Mesenchymal stem cell (in vitro differentiated cells and primary cell): ENCODE results near the gene STRAP.
A peak's percentile ranks its signal among the peaks of the same experiment; 100 is the strongest.

Experiments used
- DNase-seq: peaks from one replicate; pipeline ENCODE4 v3.0.0-alpha.2; 2013
- H2AFZ ChIP-seq: one replicate; pipeline ENCODE4 v1.6.1; 2013; ENCODE audit warnings: low read depth, mild to moderate bottlenecking, control low read depth, inconsistent platforms, low read length, moderate library complexity
- H2AK5ac ChIP-seq: 2 replicates; pipeline ENCODE4 v1.6.1; 2013; ENCODE audit warnings: low read length, moderate library complexity, mild to moderate bottlenecking, inconsistent platforms; ENCODE audit not compliant: severe bottlenecking
- H2BK120ac ChIP-seq: one replicate; pipeline ENCODE4 v1.6.1; 2013; ENCODE audit warnings: low read depth, mild to moderate bottlenecking, inconsistent platforms, low read length, moderate library complexity
- H2BK12ac ChIP-seq, 2 experiments: one replicate each; pipeline ENCODE4 v1.6.1; 2013; ENCODE audit warnings: inconsistent platforms in 2 of 2, low read length in 2 of 2, mild to moderate bottlenecking in 2 of 2, moderate library complexity in 2 of 2, control low read depth in 1 of 2
- H2BK15ac ChIP-seq: one replicate; pipeline ENCODE4 v1.6.1; 2013; ENCODE audit warnings: mild to moderate bottlenecking, low read depth, inconsistent platforms; ENCODE audit not compliant: poor library complexity, severe bottlenecking
- H2BK5ac ChIP-seq: 2 replicates; pipeline ENCODE4 v1.6.1; 2013; ENCODE audit warnings: low read depth, mild to moderate bottlenecking, low read length, control low read depth, inconsistent platforms; ENCODE audit not compliant: poor library complexity, severe bottlenecking
- H3K14ac ChIP-seq, 2 experiments: one replicate each; pipeline ENCODE4 v1.6.1; 2013; ENCODE audit warnings: inconsistent platforms in 2 of 2, low read length in 2 of 2, control low read depth in 1 of 2, mild to moderate bottlenecking in 1 of 2, moderate library complexity in 1 of 2
- H3K18ac ChIP-seq, 2 experiments: one replicate each; pipeline ENCODE4 v1.6.1; 2013; ENCODE audit warnings: inconsistent platforms in 2 of 2, low read length in 2 of 2, control low read depth in 1 of 2, low read depth in 1 of 2, mild to moderate bottlenecking in 1 of 2
- H3K23ac ChIP-seq, 2 experiments: one replicate each; pipeline ENCODE4 v1.6.1; 2013; ENCODE audit warnings: inconsistent platforms in 2 of 2, low read length in 2 of 2, mild to moderate bottlenecking in 2 of 2, moderate library complexity in 2 of 2, control low read depth in 1 of 2
- H3K27ac ChIP-seq: 2 replicates; pipeline ENCODE4 v1.5.1; 2013; ENCODE audit warnings: mild to moderate bottlenecking, moderate library complexity, low read length, control low read depth, inconsistent platforms; ENCODE audit not compliant: poor library complexity, severe bottlenecking
- H3K27me3 ChIP-seq, 2 experiments: 2 replicates each; pipeline versions ENCODE4 v1.6.1 to v1.7.0; 2013; ENCODE audit warnings: low read length in 2 of 2, mild to moderate bottlenecking in 2 of 2, moderate library complexity in 2 of 2, control low read depth in 1 of 2, inconsistent platforms in 1 of 2; ENCODE audit not compliant: control insufficient read depth in 1 of 2, insufficient read depth in 1 of 2
- H3K36me3 ChIP-seq, 2 experiments: 2 replicates each; pipeline versions ENCODE4 v1.6.1 to v1.7.0; 2013; ENCODE audit warnings: low read length in 2 of 2, control low read depth in 1 of 2, inconsistent platforms in 1 of 2, low read depth in 1 of 2, mild to moderate bottlenecking in 1 of 2; ENCODE audit not compliant: insufficient read depth in 2 of 2, control insufficient read depth in 1 of 2
- H3K4ac ChIP-seq, 2 experiments: one replicate each; pipeline ENCODE4 v1.6.1; 2013; ENCODE audit warnings: inconsistent platforms in 2 of 2, low read length in 2 of 2, mild to moderate bottlenecking in 2 of 2, moderate library complexity in 2 of 2, control low read depth in 1 of 2, low read depth in 1 of 2
- H3K4me1 ChIP-seq: 2 replicates; pipeline ENCODE4 v1.6.1; 2013; ENCODE audit warnings: low read depth, low read length, control low read depth; ENCODE audit not compliant: control insufficient read depth, insufficient read depth
- H3K4me2 ChIP-seq: 2 replicates; pipeline ENCODE4 v1.6.1; 2013; ENCODE audit warnings: low read length, mild to moderate bottlenecking, inconsistent platforms; ENCODE audit not compliant: poor library complexity, severe bottlenecking
- H3K4me3 ChIP-seq, 2 experiments: 2 replicates each; pipeline versions ENCODE4 v1.5.1 to v1.7.0; 2013; ENCODE audit warnings: low read length in 2 of 2, mild to moderate bottlenecking in 2 of 2, control low read depth in 1 of 2, low read depth in 1 of 2; ENCODE audit not compliant: insufficient read depth in 1 of 2
- H3K79me1 ChIP-seq: replicated peaks from 2 replicates; pipeline ENCODE4 v1.6.1; 2013; ENCODE audit warnings: mild to moderate bottlenecking, control low read depth, low read length, inconsistent platforms; ENCODE audit not compliant: poor library complexity, severe bottlenecking
- H3K9ac ChIP-seq: 2 replicates; pipeline ENCODE4 v1.7.0; 2013; ENCODE audit warnings: mild to moderate bottlenecking, low read length, moderate library complexity
- H3K9me3 ChIP-seq: 2 replicates; pipeline ENCODE4 v1.7.0; 2013; ENCODE audit warnings: mild to moderate bottlenecking, low read length; ENCODE audit not compliant: control insufficient read depth
- H4K8ac ChIP-seq: one replicate; pipeline ENCODE4 v1.6.1; 2013; ENCODE audit warnings: inconsistent platforms, mild to moderate bottlenecking, low read length, moderate library complexity
- H4K91ac ChIP-seq: one replicate; pipeline ENCODE4 v1.6.1; 2013; ENCODE audit warnings: mild to moderate bottlenecking, low read length, inconsistent platforms
- WGBS: methylation state at CpG from one replicate; pipeline ENCODE4 v1.1.7; 2013; ENCODE audit warnings: mixed read lengths; 5-methylcytosine and 5-hydroxymethylcytosine counted together

The STRAP gene

DNA sequence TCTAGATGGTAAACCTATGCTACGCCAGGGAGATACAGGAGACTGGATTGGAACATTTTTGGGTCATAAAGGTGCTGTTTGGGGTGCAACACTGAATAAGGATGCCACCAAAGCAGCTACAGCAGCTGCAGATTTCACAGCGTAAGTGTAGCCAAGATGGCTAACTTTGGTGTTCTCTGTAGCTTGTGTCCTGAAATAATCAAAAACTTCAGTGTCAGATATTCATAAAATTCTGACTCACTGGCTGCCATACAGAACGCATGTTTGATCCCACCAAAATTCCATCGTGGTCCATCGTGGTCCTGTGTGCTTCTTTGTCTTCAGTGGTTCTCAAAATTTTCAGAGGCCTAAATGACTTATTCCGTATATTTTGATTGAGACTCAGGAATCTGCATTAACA, 1.3 kb downstream of the STRAP start:
- Histone ChIP-seq H3K79me1 (no peaks in the 10 kb centered on the region), H3K4me2 (peak overlapping the region; percentile 54), H2AFZ (no peak overlapping the region), H3K9ac (peak overlapping the region; percentile 99), H2BK120ac (no peak overlapping the region), H2BK5ac (no peak overlapping the region), H3K27ac (no peak overlapping the region), H3K23ac (no peak overlapping the region), H3K36me3 (peaks cover 3 to 26% of the 10 kb centered on the region in 2 experiments), H2BK15ac (no peak overlapping the region), H3K18ac (no peak overlapping the region), H3K9me3 (no peaks in the 10 kb centered on the region), H2BK12ac (no peak overlapping the region), H3K14ac (no peak overlapping the region), H4K91ac (no peak overlapping the region), H2AK5ac (no peak overlapping the region), H3K4me1 (peaks cover 4% of the 10 kb centered on the region), H3K27me3 (no peaks in the 10 kb centered on the region), H4K8ac (no peak overlapping the region), H3K4ac (no peak overlapping the region), H3K4me3 (peak overlapping the region in 1 of 2 experiments; percentile 99)
- 44% methylated on average over 6 of the region's 6 CpGs for WGBS
- DNase-seq, result peak; percentile 27

DNA sequence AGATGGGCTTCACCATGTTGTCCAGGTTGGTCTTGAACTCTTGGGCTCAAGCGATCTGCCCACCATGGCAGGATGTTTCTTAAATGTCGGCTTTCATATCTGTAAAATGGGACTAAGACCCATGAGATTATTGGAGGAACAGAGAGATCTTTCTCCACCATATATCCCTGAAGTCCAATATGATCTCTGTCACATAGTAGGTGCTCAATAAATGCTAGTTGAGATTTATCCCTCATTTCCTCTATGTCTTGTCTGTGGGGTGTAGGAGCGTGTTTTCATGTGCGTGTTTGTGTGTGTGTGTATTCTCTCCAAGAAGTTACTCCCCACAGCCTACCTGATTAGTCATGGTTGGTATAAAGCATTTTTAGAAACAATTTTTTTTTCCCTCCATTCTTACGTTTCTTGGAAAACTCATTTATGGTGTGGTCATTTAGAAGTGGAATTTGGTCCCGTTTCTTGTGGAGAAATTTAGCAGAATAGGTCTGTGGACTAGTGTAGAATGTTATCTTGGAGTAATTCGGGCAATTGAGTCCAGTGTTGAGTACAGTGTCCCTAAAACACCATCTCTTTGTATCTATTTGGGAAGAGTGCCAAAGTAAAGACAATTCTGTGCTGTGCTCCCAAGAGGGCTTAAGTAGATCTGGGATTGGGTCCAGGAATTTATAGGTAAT, 4.3 kb downstream of the STRAP start:
- peaks cover 4 to 43% of the 10 kb centered on the region in 2 experiments for H3K36me3 ChIP-seq
- H3K9ac ChIP-seq, result no peak overlapping the region
- no peak overlapping the region for H3K4me2 ChIP-seq
- H2AFZ ChIP-seq, result no peak overlapping the region
- H3K23ac ChIP-seq, result no peak overlapping the region
- H3K9me3 ChIP-seq, result no peaks in the 10 kb centered on the region
- no peak overlapping the region for H3K14ac ChIP-seq
- H3K18ac ChIP-seq, result no peak overlapping the region
- H3K4ac ChIP-seq, result no peak overlapping the region
- H3K4me1 ChIP-seq, result peaks cover 4% of the 10 kb centered on the region
- H2AK5ac ChIP-seq, result no peak overlapping the region
- no peak overlapping the region for H2BK5ac ChIP-seq
- DNase-seq, result no peak
- WGBS, result 96% methylated on average over 6 of the region's 7 CpGs
- no peak overlapping the region for H2BK15ac ChIP-seq
- H4K8ac ChIP-seq, result no peak overlapping the region
- H2BK120ac ChIP-seq, result no peak overlapping the region
- no peaks in the 10 kb centered on the region for H3K79me1 ChIP-seq
- peak overlapping the region in 1 of 2 experiments; percentile 17 for H3K4me3 ChIP-seq
- no peak overlapping the region for H2BK12ac ChIP-seq
- H3K27ac ChIP-seq, result no peak overlapping the region
- no peak overlapping the region for H4K91ac ChIP-seq
- no peaks in the 10 kb centered on the region for H3K27me3 ChIP-seq

DNA sequence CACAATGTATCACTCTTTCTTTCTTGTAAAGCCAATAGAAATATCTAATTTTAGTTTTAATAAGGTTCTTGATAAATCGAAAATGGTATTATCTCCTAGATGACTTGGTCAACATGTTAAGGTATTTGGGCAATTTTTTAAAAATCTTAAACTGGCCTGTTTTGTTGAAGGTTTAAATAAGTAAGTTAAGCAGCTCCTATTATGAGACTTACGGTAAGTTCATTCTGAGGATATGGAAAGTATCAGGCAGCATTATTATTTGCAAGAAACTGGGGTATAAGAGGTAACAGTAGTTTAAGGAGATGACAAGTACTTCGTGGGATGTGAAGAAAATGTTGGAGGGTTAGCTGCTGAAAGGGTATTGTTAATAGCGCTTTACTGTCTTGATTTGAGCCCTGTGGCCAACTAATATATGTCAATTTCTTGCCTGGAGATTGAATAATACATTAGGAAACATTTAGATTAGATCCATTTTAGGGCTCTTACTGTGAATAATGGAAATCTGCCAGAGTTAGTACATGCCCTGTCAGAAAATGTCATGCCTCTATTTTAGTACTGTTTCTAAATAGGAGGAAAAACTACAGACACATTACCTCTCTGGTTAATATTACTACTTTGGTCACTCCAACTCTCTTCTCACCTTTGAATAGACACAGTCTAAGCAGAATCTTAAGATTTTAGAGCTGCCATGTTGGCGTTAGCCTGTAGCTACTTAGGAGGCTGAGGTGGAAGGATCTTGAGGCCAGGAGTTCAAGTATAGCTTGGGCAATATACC, 5.0 kb downstream of the STRAP start:
- H2BK12ac ChIP-seq, result no peak overlapping the region
- H3K36me3 ChIP-seq, result peaks cover 7 to 50% of the 10 kb centered on the region in 2 experiments
- H4K8ac ChIP-seq, result no peak overlapping the region
- H2BK15ac ChIP-seq, result no peak overlapping the region
- 90% methylated on average over 4 of the region's 5 CpGs for WGBS
- H3K79me1 ChIP-seq, result no peaks in the 10 kb centered on the region
- H3K4ac ChIP-seq, result no peak overlapping the region
- H2AK5ac ChIP-seq, result no peak overlapping the region
- no peak overlapping the region for H3K4me3 ChIP-seq
- H3K27ac ChIP-seq, result no peak overlapping the region
- no peaks in the 10 kb centered on the region for H3K9me3 ChIP-seq
- H4K91ac ChIP-seq, result no peak overlapping the region
- no peak for DNase-seq
- peaks cover 4% of the 10 kb centered on the region for H3K4me1 ChIP-seq
- no peak overlapping the region for H3K4me2 ChIP-seq
- no peak overlapping the region for H3K9ac ChIP-seq
- H2BK120ac ChIP-seq, result no peak overlapping the region
- no peaks in the 10 kb centered on the region for H3K27me3 ChIP-seq
- H3K18ac ChIP-seq, result no peak overlapping the region
- no peak overlapping the region for H2BK5ac ChIP-seq
- H3K14ac ChIP-seq, result no peak overlapping the region
- no peak overlapping the region for H2AFZ ChIP-seq
- H3K23ac ChIP-seq, result no peak overlapping the region

DNA sequence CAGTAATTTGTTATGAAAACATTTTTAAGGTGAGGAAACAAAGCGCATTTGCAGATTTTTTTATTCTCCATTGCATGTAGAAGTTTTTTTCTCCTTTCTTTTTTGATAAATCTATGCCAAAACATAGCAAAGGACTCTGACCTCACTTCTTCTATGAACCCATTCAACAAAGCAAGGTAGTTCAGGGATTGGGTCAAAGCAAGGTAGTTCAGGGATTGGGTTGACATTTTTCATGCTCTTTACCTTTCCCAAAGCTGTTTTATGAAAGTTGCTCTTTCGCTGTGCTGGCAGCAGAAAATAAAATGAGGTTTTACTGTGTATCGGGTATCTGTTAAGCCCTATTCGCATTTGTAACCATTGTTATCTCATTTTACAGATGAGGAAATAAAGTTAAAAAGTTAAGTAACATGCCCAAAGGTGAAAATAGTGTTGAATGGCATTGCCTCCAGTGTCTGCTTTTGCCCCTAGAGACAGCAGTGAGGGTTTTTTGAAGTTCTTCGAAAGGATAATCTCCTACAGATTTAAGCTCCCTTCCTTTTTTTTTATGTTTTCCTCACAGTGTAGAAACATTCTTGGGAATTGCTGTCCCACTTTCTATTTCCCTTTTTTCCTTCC, 10.6 kb downstream of the STRAP start:
- Histone ChIP-seq H3K9ac (no peak overlapping the region), H2BK15ac (no peak overlapping the region), H3K4me2 (no peak overlapping the region), H3K27me3 (no peaks in the 10 kb centered on the region), H4K8ac (no peak overlapping the region), H3K9me3 (no peaks in the 10 kb centered on the region), H2AK5ac (no peak overlapping the region), H3K4me1 (no peaks in the 10 kb centered on the region), H3K79me1 (peaks cover 8% of the 10 kb centered on the region), H4K91ac (no peak overlapping the region), H3K18ac (no peak overlapping the region), H2AFZ (no peak overlapping the region), H3K4ac (no peak overlapping the region), H3K14ac (no peak overlapping the region), H3K36me3 (peaks cover 14 to 68% of the 10 kb centered on the region in 2 experiments), H2BK12ac (no peak overlapping the region), H3K4me3 (no peak overlapping the region), H2BK5ac (no peak overlapping the region), H2BK120ac (no peak overlapping the region), H3K27ac (no peak overlapping the region), H3K23ac (no peak overlapping the region)
- 93% methylated on average over 4 of the region's 5 CpGs for WGBS
- no peak for DNase-seq
